HepG2 (cell line): ENCODE measurements around the gene CARMIL3. TPM values are rescaled to one million over a fixed set of nuclear protein-coding genes. Genes with fewer than 3 reads are reported as not detected.
A peak's percentile ranks its signal among the peaks of the same experiment; 100 is the strongest.

Experiments
- DPF2 ChIP-seq: sonication (generic); formaldehyde crosslinking; IDR thresholded peaks from 2 replicates; pipeline ENCODE4 v1.4.0; 2020; ENCODE audit warnings: mild to moderate bottlenecking, low read depth, missing genetic modification reagents, borderline replicate concordance
- GTF2F1 ChIP-seq: fragments of 150-350 bp; IDR thresholded peaks from 2 replicates; pipeline ENCODE4 v1.6.1; 2014; ENCODE audit warnings: low read length
- ISX ChIP-seq: sonication (generic); formaldehyde crosslinking; conservative IDR thresholded peaks from 2 replicates; pipeline ENCODE4 v1.5.0; 2020; ENCODE audit warnings: missing genetic modification reagents
- KAT2B ChIP-seq: fragments of 150-350 bp; IDR thresholded peaks from 2 replicates; pipeline ENCODE4 v1.6.1; 2014; ENCODE audit warnings: low read depth, low read length, borderline replicate concordance
- NFIB ChIP-seq: sonication (generic); formaldehyde crosslinking; IDR thresholded peaks from 2 replicates; pipeline ENCODE4 v1.9.0; 2021; ENCODE audit warnings: missing genetic modification reagents, mild to moderate bottlenecking, borderline replicate concordance
- NRL ChIP-seq: sonication (generic); formaldehyde crosslinking; IDR thresholded peaks from 2 replicates; pipeline ENCODE4 v1.5.0; 2020; ENCODE audit warnings: missing genetic modification reagents, mild to moderate bottlenecking, moderate library complexity, borderline replicate concordance
- SALL1 ChIP-seq: sonication (generic); formaldehyde crosslinking; IDR thresholded peaks from 2 replicates; pipeline ENCODE4 v1.8.0; 2022; ENCODE audit warnings: mild to moderate bottlenecking, missing genetic modification reagents
- TRIM24 ChIP-seq: sonication (generic); formaldehyde crosslinking; IDR thresholded peaks from 2 replicates; pipeline ENCODE4 v1.8.0; 2022; ENCODE audit warnings: mild to moderate bottlenecking, missing genetic modification reagents
- ZBTB10 ChIP-seq: sonication (generic); formaldehyde crosslinking; IDR thresholded peaks from 2 replicates; pipeline ENCODE4 v1.4.0; 2020; ENCODE audit warnings: missing genetic modification reagents, borderline replicate concordance
- ZNF329 ChIP-seq: sonication (generic); formaldehyde crosslinking; IDR thresholded peaks from 2 replicates; pipeline ENCODE4 v1.9.0; 2021; ENCODE audit warnings: low read depth, mild to moderate bottlenecking, missing genetic modification reagents
- ZNF33B ChIP-seq: sonication (generic); formaldehyde crosslinking; IDR thresholded peaks from 2 replicates; pipeline ENCODE4 v1.5.1; 2020; ENCODE audit warnings: mild to moderate bottlenecking, missing genetic modification reagents
- ZNF343 ChIP-seq: sonication (generic); formaldehyde crosslinking; IDR thresholded peaks from 2 replicates; pipeline ENCODE4 v1.4.0; 2020; ENCODE audit warnings: mild to moderate bottlenecking, missing genetic modification reagents
- ZNF383 ChIP-seq: sonication (generic); formaldehyde crosslinking; IDR thresholded peaks from 2 replicates; pipeline ENCODE4 v1.4.0; 2020; ENCODE audit warnings: missing genetic modification reagents, mild to moderate bottlenecking, borderline replicate concordance
- ZNF446 ChIP-seq: sonication (generic); formaldehyde crosslinking; IDR thresholded peaks from 2 replicates; pipeline ENCODE4 v1.5.0; 2020; ENCODE audit warnings: mild to moderate bottlenecking, missing genetic modification reagents
- ZNF564 ChIP-seq: sonication (generic); formaldehyde crosslinking; IDR thresholded peaks from 2 replicates; pipeline ENCODE4 v1.8.1; 2023; ENCODE audit warnings: mild to moderate bottlenecking, missing genetic modification reagents
- ZXDC ChIP-seq: sonication (generic); formaldehyde crosslinking; IDR thresholded peaks from 2 replicates; pipeline ENCODE4 v1.5.0; 2020; ENCODE audit warnings: mild to moderate bottlenecking, missing genetic modification reagents
- polyA plus RNA-seq, 8 experiments: library from polyadenylated mRNA; depleted of rRNA in 3 of 8; stranded (reverse) in 7 of 8; unstranded in 1 of 8; fragments of >200 nt; fragmentation: Illumina TruSeq in 4 of 8; extraction: Trizol in 4 of 8; gene quantifications; 2 replicates each; pipeline versions ENCODE4 v1.2.1 to v1.2.3, GENCODE V29; 2011 to 2016; ENCODE audit warnings: low read depth in 4 of 8, missing spikeins in 1 of 8, mixed read lengths in 1 of 8; ENCODE audit not compliant: insufficient read depth in 1 of 8
- total RNA-seq, 5 experiments: library from RNA; depleted of rRNA; stranded (reverse); fragments of >200 nt; fragmentation: Illumina TruSeq; extraction: Trizol; gene quantifications; 2 replicates each; pipeline ENCODE4 v1.2.3, GENCODE V29; 2016; ENCODE audit warnings: low read depth in 1 of 5
- TF ChIP-seq, protein P1 (sequence below): sonication (generic); formaldehyde crosslinking; IDR thresholded peaks from 2 replicates; pipeline ENCODE4 v1.4.0; 2020; ENCODE audit warnings: missing genetic modification reagents

The CARMIL3 gene
- total and polyA plus RNA-seq, 2 of the 13 experiments (the other 11 are each of a cell fraction or from before 2014, with no cell fraction given) = 0.27 to 0.55 TPM

GRCh38 chr14:24080888-24081738, 29.3 kb downstream of the CARMIL3 start (continued):
- no peak for TF ChIP-seq ZBTB10 (CRISPR knock-in tag)
- TF ChIP-seq GTF2F1 = no peak
- TF ChIP-seq DPF2 (CRISPR knock-in tag) = no peak
- TF ChIP-seq ISX (CRISPR knock-in tag) = peak; percentile 28; the same call in 1 of the 2 replicates
- no peak for TF ChIP-seq NFIB (CRISPR knock-in tag)
- TF ChIP-seq ZNF329 (CRISPR knock-in tag) = peak; percentile 49; the same call in 1 of the 2 replicates
- TF ChIP-seq ZNF446 (CRISPR knock-in tag) = no peak
- TF ChIP-seq ZXDC (CRISPR knock-in tag) = no peak; the same call in 1 of the 2 replicates
- no peak for TF ChIP-seq ZNF33B (CRISPR knock-in tag)
- peak; percentile 89; the same call in 1 of the 2 replicates for TF ChIP-seq ZNF564 (CRISPR knock-in tag)
- 0 out of 2 replicates have a peak, but pooled peaks have one; percentile 15 for TF ChIP-seq ZNF343 (CRISPR knock-in tag)
- TF ChIP-seq ZNF383 (CRISPR knock-in tag) = no peak
- TF ChIP-seq, protein P1, sequence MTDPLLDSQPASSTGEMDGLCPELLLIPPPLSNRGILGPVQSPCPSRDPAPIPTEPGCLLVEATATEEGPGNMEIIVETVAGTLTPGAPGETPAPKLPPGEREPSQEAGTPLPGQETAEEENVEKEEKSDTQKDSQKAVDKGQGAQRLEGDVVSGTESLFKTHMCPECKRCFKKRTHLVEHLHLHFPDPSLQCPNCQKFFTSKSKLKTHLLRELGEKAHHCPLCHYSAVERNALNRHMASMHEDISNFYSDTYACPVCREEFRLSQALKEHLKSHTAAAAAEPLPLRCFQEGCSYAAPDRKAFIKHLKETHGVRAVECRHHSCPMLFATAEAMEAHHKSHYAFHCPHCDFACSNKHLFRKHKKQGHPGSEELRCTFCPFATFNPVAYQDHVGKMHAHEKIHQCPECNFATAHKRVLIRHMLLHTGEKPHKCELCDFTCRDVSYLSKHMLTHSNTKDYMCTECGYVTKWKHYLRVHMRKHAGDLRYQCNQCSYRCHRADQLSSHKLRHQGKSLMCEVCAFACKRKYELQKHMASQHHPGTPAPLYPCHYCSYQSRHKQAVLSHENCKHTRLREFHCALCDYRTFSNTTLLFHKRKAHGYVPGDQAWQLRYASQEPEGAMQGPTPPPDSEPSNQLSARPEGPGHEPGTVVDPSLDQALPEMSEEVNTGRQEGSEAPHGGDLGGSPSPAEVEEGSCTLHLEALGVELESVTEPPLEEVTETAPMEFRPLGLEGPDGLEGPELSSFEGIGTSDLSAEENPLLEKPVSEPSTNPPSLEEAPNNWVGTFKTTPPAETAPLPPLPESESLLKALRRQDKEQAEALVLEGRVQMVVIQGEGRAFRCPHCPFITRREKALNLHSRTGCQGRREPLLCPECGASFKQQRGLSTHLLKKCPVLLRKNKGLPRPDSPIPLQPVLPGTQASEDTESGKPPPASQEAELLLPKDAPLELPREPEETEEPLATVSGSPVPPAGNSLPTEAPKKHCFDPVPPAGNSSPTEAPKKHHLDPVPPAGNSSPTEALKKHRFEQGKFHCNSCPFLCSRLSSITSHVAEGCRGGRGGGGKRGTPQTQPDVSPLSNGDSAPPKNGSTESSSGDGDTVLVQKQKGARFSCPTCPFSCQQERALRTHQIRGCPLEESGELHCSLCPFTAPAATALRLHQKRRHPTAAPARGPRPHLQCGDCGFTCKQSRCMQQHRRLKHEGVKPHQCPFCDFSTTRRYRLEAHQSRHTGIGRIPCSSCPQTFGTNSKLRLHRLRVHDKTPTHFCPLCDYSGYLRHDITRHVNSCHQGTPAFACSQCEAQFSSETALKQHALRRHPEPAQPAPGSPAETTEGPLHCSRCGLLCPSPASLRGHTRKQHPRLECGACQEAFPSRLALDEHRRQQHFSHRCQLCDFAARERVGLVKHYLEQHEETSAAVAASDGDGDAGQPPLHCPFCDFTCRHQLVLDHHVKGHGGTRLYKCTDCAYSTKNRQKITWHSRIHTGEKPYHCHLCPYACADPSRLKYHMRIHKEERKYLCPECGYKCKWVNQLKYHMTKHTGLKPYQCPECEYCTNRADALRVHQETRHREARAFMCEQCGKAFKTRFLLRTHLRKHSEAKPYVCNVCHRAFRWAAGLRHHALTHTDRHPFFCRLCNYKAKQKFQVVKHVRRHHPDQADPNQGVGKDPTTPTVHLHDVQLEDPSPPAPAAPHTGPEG = 0 out of 2 replicates have a peak, but pooled peaks have one; percentile 68
- peak; percentile 83 for TF ChIP-seq SALL1 (CRISPR knock-in tag)
- no peak for TF ChIP-seq TRIM24 (CRISPR knock-in tag)
- peak; percentile 87 for TF ChIP-seq NRL (CRISPR knock-in tag)
- no peak for TF ChIP-seq KAT2B
